T-helper 2 cell (primary cell): ENCODE data around the gene OR2Z1.
"Not testable (repeated sequence)": the region's sequence is repeated elsewhere in the genome, so short reads cannot be mapped to it uniquely, and the experiment has no call there.

ENCODE experiments used
- DNase-seq, 5 experiments: peaks; one replicate each; pipeline versions ENCODE4 v3.0.0 to v3.0.0-alpha.2; 2012 to 2022

OR2Z1 gene

GRCh38 chr19:8703223-8703622 lies 18.2 kb upstream of the OR2Z1 start:
- DNase-seq: no peak

GRCh38 chr19:8705304-8705703 lies 16.1 kb upstream of the OR2Z1 start:
- peak in 1 of 5 experiments; percentile 70 for DNase-seq

GRCh38 chr19:8705742-8706141 lies 15.7 kb upstream of the OR2Z1 start:
- peak in 1 of 5 experiments; percentile 76 for DNase-seq

GRCh38 chr19:8710337-8710736 lies 11.1 kb upstream of the OR2Z1 start:
- DNase-seq: not testable (repeated sequence)

- no peak for DNase-seq
Observed at GRCh38 chr19:8722032-8722431, 598 bp downstream of the OR2Z1 start.

- DNase-seq: no peak
Observed at GRCh38 chr19:8724276-8724675, 2.8 kb downstream of the OR2Z1 start.

GRCh38 chr19:8731428-8732169 lies 10.2 kb downstream of the OR2Z1 start:
- peak in 1 of 5 experiments; percentile 19 for DNase-seq

GRCh38 chr19:8738377-8738776 lies 16.9 kb downstream of the OR2Z1 start:
- no peak for DNase-seq

- not testable (repeated sequence) for DNase-seq
Observed at GRCh38 chr19:8739291-8740065, 18.0 kb downstream of the OR2Z1 start.

GRCh38 chr19:8767257-8767656 lies 45.8 kb downstream of the OR2Z1 start:
- not testable (repeated sequence) for DNase-seq

- not testable (repeated sequence) for DNase-seq
Observed at GRCh38 chr19:8769265-8769664, 47.8 kb downstream of the OR2Z1 start.

GRCh38 chr19:8773587-8773986 lies 52.2 kb downstream of the OR2Z1 start:
- DNase-seq: not testable (repeated sequence)
